Heart right ventricle (tissue), 16 donors: Measurements from ENCODE around the gene DNAJA2. TPM values are rescaled to one million over a fixed set of nuclear protein-coding genes. Genes with fewer than 3 reads are reported as not detected.

Experiments used
- ATAC-seq, 8 donors: fragments of 200-7000 bp; cut with Tn5 transposase; one replicate each; pipeline ENCODE4 v1.9.1; 2020; ENCODE audit warnings: mild to moderate bottlenecking in 8 of 8, moderate library complexity in 8 of 8, moderate number of reproducible peaks in 1 of 8
- DNase-seq, 2 donors: peaks; one replicate each; pipeline ENCODE4 v3.0.0-alpha.2; 2020
- H3K27ac ChIP-seq, 10 donors: fragments of 200-600 bp; sonication (generic) in 2 of 10; one replicate each; pipeline versions ENCODE4 v1.5.0 to v1.8.0; 2020 to 2022; ENCODE audit warnings: mild to moderate bottlenecking in 3 of 10
- H3K27me3 ChIP-seq, 7 donors: fragments of 200-600 bp; one replicate each; pipeline ENCODE4 v1.8.0; 2021 to 2022; ENCODE audit warnings: mild to moderate bottlenecking in 2 of 7
- H3K36me3 ChIP-seq, 9 donors: fragments of 200-600 bp; sonication (generic) in 1 of 9; one replicate each; pipeline versions ENCODE4 v1.5.0 to v1.8.0; 2020 to 2022; ENCODE audit warnings: mild to moderate bottlenecking in 2 of 9
- H3K4me1 ChIP-seq, 9 donors: fragments of 200-600 bp; sonication (generic) in 1 of 9; one replicate each; pipeline versions ENCODE4 v1.5.0 to v1.8.0; 2020 to 2022; ENCODE audit warnings: mild to moderate bottlenecking in 4 of 9
- H3K4me3 ChIP-seq, 10 donors: fragments of 200-600 bp; sonication (generic) in 2 of 10; one replicate each; pipeline versions ENCODE4 v1.5.0 to v1.8.0; 2020 to 2022; ENCODE audit warnings: mild to moderate bottlenecking in 7 of 10, moderate library complexity in 2 of 10
- H3K9me3 ChIP-seq, 11 donors: fragments of 200-600 bp in 10 of 11; sonication (generic) in 2 of 11; one replicate each; pipeline versions ENCODE4 v1.5.0 to v1.8.0; 2013 to 2022; ENCODE audit warnings: mild to moderate bottlenecking in 2 of 11, control low read depth in 1 of 11, moderate library complexity in 1 of 11
- WGBS, 2 donors: extraction: QIAGEN DNeasy Blood & Tissue Kit; methylation state at CpG; one replicate each; pipeline ENCODE4 v1.1.7; 2013; ENCODE audit warnings: inconsistent platforms in 1 of 2; 5-methylcytosine and 5-hydroxymethylcytosine counted together
- intact Hi-C, 10 donors: fragments of 100-400 bp; cut with DNase I; formaldehyde crosslinking; loops; one replicate each; pipeline versions ENCODE4 v1.11.1 to v1.14.2; 2022
- polyA plus RNA-seq, 2 donors: library from polyadenylated mRNA; stranded (reverse); fragments of 200-250 nt; gene quantifications; one replicate each; pipeline ENCODE4 v1.2.3, GENCODE V29; 2013
- total RNA-seq, 10 donors: library from RNA; stranded (reverse); fragmentation: NEBNext Ultra II Directional in 3 of 10; extraction: Animal tissue kit (Norgen Biotek cat#: 25700) in 3 of 10; gene quantifications; one replicate each; pipeline versions ENCODE4 v1.2.1 to v1.2.4, GENCODE V29; 2021 to 2023
- TF ChIP-seq, protein P1 (sequence below), 9 donors: fragments of 200-600 bp; sonication (generic) in 2 of 9; IDR thresholded peaks; one replicate each; pipeline versions ENCODE4 v1.5.0 to v1.8.0; 2021 to 2022; ENCODE audit warnings: antibody characterized with exemption in 9 of 9, mild to moderate bottlenecking in 5 of 9, moderate library complexity in 1 of 9
- donor health status: Arrhythmogenic right ventricular cardiomyopathy.
- donor health status: ischemic (EF 13 %, LVEDD 7.1; RV severe dilation, severe dysfunction).
- donor health status: healthy with polysubstance abuse.
- donor health status: DM: no; HTN: yes; CAD: no.
- donor health status: DM: no; HTN: no; CAD: no.
- donor health status: ischemic (EF 25% LVEDD 6.9; RV normal size, moderate dysfunction).
- donor health status: ischemic (EF 25% LVEDD 5.7; RV mildly dilated, moderate dysfunction).
- donor health status: healthy.
- donor health status: DM: yes; HTN: yes; CAD: no.
- donor health status: Ischemic cardiomyopathy.
- donor health status: ischemic (EF 35%, LVEDD 5.7; RV mildly dilated, moderate dysfunction).
- donor health status: nonischemic (EF 11% LVEDD 7.7; RV severe dilation, severe dysfunction).
- donor health status: DM: yes; HTN: yes; CAD: no.
- donor health status: PGD.
- donor health status: ischemic (EF 29% LVEDD 5.4; RV normal size, mild dysfunction).
- donor health status: nonischemic (EF 23%, LVEDD 6.1; RV moderate dilation, normal function).

Gene DNAJA2
- total and polyA plus RNA-seq, 12 donors: 47.3 to 107 (median 91.6) TPM

DNA sequence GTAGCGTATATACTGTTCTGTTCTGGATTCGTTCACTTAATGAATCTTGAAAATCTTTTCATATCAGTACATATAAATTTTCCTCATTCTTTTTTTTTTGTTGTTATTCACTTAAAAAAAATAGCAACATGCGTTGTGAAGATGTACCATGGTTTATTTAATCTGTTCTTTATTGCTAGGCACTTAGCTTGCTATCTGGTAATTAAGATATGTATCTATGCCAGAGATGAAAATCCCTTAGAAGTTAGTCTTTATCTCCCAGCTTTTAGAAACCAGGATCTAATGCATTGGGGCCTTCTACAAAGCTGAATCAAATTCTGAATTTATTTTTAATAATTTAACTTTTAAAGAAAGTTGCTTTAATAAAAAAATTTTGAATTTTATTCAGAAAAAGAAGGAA, 13.0 kb upstream of the DNAJA2 start:
- no peak overlapping the region for H3K4me3 ChIP-seq
- DNase-seq (no peak), ATAC-seq (no peak)
- H3K27me3 ChIP-seq: no peaks in the 10 kb centered on the region
- H3K36me3 ChIP-seq: no peaks in the 10 kb centered on the region
- no peak overlapping the region for H3K27ac ChIP-seq
- H3K4me1 ChIP-seq: no peaks in the 10 kb centered on the region
- WGBS, 2 donors: 85 to 86% methylated on average over 3 of the region's 3 CpGs
- TF ChIP-seq, protein P1, sequence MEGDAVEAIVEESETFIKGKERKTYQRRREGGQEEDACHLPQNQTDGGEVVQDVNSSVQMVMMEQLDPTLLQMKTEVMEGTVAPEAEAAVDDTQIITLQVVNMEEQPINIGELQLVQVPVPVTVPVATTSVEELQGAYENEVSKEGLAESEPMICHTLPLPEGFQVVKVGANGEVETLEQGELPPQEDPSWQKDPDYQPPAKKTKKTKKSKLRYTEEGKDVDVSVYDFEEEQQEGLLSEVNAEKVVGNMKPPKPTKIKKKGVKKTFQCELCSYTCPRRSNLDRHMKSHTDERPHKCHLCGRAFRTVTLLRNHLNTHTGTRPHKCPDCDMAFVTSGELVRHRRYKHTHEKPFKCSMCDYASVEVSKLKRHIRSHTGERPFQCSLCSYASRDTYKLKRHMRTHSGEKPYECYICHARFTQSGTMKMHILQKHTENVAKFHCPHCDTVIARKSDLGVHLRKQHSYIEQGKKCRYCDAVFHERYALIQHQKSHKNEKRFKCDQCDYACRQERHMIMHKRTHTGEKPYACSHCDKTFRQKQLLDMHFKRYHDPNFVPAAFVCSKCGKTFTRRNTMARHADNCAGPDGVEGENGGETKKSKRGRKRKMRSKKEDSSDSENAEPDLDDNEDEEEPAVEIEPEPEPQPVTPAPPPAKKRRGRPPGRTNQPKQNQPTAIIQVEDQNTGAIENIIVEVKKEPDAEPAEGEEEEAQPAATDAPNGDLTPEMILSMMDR (IDR thresholded peaks at IDR 0.05): no peak
- intact Hi-C loops: no loop called here
- no peaks in the 10 kb centered on the region for H3K9me3 ChIP-seq

DNA sequence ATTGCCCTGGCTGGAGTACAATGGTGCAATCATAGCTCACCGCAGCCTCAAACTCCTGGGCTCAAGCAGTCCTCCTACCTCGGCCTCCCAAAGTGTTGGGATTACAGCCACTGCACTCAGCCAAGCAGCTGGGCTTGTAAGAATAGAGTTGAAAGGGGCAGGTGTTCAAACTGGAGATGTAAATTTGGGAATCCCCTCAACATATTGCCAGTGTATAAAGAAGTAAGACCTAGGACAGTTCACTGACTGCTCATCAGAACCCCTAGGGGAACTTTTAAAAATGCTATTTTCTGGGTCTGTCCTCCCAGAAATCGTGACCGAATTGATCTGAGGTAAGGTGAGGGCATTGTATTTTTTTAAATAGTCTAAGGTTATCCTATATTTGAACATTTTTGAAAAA, 8.9 kb upstream of the DNAJA2 start:
- TF ChIP-seq, protein P1 (IDR thresholded peaks at IDR 0.05): no peak

DNA sequence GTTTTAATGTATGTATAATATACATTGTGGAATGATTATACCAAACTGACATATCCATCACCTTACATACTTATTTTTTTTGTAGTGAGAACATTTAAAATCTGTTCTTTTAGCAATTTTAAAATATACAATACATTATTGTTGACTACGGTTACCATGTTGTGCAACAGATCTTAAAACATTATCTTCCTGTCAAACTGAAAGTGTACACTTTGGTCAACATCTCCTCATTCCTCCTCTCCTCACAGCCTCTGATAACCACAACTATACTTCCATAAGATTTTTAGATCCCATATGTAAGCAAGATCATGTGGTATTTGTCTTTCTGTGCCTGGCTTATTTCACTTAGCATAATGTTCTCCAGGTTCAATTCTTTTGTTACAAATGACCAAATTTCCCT, 7.5 kb upstream of the DNAJA2 start:
- H3K9me3 ChIP-seq: no peaks in the 10 kb centered on the region
- TF ChIP-seq, protein P1 (IDR thresholded peaks at IDR 0.05): no peak
- no peak overlapping the region for H3K27ac ChIP-seq
- H3K36me3 ChIP-seq: no peaks in the 10 kb centered on the region
- no peak overlapping the region for H3K4me3 ChIP-seq
- intact Hi-C loops: no loop called here
- no peaks in the 10 kb centered on the region for H3K27me3 ChIP-seq
- DNase-seq (no peak), ATAC-seq (no peak)
- 77 to 84% methylated on average over 1 of the region's 1 CpG for WGBS, 2 donors
- H3K4me1 ChIP-seq: peaks cover 0 to 4% (median 0%) of the 10 kb centered on the region in 9 donors

More for the DNA sequence above, 8.9 kb upstream of the DNAJA2 start:
- DNase-seq (no peak), ATAC-seq (no peak)
- no peaks in the 10 kb centered on the region for H3K36me3 ChIP-seq
- no peaks in the 10 kb centered on the region for H3K4me1 ChIP-seq
- no peaks in the 10 kb centered on the region for H3K27me3 ChIP-seq
- 91 to 99% methylated on average over 4 of the region's 4 CpGs for WGBS, 2 donors
- no peak overlapping the region for H3K4me3 ChIP-seq
- H3K9me3 ChIP-seq: no peaks in the 10 kb centered on the region
- H3K27ac ChIP-seq: no peak overlapping the region
- intact Hi-C loops: no loop called here

GRCh38 chr16:46976550-46976949, 3.1 kb upstream of the DNAJA2 start:
- no peaks in the 10 kb centered on the region for H3K9me3 ChIP-seq
- no peak overlapping the region for H3K27ac ChIP-seq
- WGBS, 2 donors: 86 to 87% methylated on average over 4 of the region's 4 CpGs
- ATAC-seq (no peak), DNase-seq (no peak)
- peaks cover 0 to 5% (median 0%) of the 10 kb centered on the region in 9 donors for H3K36me3 ChIP-seq
- no peak overlapping the region for H3K4me3 ChIP-seq
- intact Hi-C loops: loop anchor here in 1 of 10 donors (10.0 kb wide), 1 partner anchor 58 kb away; no protein-coding TSS in a partner anchor
- TF ChIP-seq, protein P1 (IDR thresholded peaks at IDR 0.05): no peak
- peaks cover 2 to 25% (median 18%) of the 10 kb centered on the region in 9 donors for H3K4me1 ChIP-seq
- no peaks in the 10 kb centered on the region for H3K27me3 ChIP-seq
